Occipital lobe (tissue), 2 donors: ENCODE results near the gene MRPL20. TPM values are rescaled to one million over a fixed set of nuclear protein-coding genes. Genes with fewer than 3 reads are reported as not detected.
"Not testable (repeated sequence)": the region's sequence is repeated elsewhere in the genome, so short reads cannot be mapped to it uniquely, and the experiment has no call there.

ENCODE experiments used
- DNase-seq: peaks from one replicate; lab custom pipeline; 2025; lab: John Stamatoyannopoulos, UW
- total RNA-seq: library from RNA; depleted of rRNA; stranded (reverse); fragments of >200 nt; gene quantifications from one replicate; pipeline ENCODE4 v1.2.3, GENCODE V29; 2014

The MRPL20 gene
- total RNA-seq, 1 donor from 2014 or later: 50.4 TPM

- DNase-seq: no peak
These were observed 19.7 kb downstream of the MRPL20 start for GRCh38 chr1:1387098-1388077.

- DNase-seq: no peak
These were observed 21.2 kb downstream of the MRPL20 start for GRCh38 chr1:1385931-1386330.

GRCh38 chr1:1385339-1385738 is 21.8 kb downstream of the MRPL20 start:
- DNase-seq: not testable (repeated sequence)

DNA sequence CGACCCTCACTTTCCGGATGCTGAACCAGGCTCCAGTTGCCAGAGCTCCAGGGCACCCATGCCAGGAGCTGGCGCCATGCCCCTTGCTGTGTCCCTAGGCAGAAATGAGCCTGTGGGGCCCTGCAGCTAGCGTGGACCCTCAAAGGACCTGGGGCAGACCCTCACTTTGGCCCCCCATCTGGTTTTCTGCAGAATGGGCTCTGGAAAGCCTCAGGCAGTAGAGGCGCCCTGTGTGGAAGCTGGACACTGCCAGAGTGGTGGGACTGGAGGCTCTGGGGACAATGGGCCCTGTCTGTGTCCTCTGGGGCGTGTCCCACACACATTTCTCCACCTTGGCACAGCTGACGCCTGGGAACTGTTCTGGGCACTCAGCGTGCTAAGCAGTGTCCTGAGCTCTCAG is 25.8 kb downstream of the MRPL20 start:
- DNase-seq: no peak

DNA sequence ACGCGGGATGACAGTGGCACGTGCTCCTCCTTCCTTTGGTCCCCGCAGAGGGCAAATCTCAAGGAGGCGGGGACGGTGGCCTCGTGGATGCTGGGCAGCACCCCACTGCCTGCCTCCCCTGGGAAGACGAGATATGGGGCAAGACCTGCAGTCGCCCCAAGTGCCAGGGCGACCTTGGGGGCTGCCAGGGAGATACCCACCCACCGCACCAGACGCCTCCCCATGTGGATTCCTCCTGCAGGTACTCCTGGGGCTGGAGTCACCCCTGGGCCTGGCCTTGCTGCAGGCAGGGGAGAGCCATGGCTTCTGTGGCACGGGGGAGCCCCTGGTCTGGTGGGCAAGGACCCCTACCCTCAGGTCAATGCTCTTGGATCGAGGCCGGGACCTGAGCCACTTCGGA is 26.2 kb downstream of the MRPL20 start:
- no peak for DNase-seq

DNA sequence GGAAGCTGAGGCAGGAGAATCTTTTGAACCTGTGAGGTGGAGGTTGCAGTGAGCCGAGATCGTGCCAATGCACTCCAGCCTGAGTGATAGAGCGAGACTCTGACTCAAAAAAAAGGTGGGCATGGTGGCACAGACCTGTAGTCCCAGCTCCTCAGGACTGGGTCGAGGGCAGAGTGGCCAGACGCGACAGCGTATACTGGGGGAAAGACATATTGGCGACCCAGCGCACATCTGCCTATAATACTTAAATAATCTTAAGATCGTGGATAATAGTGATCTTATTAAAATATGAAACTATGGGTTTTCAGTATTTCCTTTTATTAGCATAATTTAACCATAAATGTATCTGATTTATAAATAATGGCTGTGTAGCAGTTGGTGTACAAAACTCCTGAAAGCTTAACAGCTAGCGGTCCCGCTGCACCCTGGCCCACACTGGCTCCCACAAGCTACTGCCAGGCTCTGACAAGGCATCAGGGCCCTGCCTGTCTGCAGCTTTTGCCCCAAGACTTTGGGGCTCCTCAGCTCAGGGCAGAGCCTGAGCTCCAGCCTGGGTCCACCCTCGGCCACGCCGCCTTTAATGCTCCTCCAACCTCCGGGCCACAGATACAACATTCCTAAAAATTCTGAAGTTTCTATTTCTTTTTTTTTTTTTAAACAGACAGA is 29.4 kb downstream of the MRPL20 start:
- no peak for DNase-seq

DNA sequence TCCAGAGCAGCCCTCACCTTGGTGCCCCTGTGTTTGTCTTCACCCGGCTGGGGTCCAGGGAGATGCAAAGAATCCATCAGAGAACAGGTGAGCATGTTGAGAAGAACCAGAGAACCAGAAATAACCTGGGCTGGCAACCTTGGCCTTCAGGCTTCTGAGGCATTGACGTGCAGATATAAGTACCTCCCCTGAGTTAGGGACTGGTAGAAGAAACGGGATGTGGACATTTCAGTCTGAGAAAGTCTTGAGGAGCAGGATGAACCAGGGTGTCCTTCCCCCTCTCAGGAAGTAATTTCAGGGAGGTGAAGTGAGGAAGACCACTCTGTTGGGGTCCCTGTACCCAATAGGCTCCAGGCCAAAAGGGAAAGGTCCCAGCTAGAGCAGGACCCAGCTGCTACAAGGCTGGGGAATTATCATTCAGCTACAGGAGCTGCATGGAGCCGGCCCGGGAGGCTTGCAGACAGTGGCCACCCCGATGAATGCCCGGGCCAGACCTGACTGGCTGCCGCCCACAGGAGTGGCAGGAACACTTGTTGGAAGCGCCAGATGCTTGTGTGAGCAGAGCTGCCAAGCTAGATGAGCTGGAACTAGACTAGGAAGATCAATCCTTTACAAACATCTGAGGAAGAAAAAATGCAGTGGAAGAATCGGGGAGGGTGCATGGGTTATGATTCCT is 30.4 kb downstream of the MRPL20 start:
- DNase-seq: no peak

DNA sequence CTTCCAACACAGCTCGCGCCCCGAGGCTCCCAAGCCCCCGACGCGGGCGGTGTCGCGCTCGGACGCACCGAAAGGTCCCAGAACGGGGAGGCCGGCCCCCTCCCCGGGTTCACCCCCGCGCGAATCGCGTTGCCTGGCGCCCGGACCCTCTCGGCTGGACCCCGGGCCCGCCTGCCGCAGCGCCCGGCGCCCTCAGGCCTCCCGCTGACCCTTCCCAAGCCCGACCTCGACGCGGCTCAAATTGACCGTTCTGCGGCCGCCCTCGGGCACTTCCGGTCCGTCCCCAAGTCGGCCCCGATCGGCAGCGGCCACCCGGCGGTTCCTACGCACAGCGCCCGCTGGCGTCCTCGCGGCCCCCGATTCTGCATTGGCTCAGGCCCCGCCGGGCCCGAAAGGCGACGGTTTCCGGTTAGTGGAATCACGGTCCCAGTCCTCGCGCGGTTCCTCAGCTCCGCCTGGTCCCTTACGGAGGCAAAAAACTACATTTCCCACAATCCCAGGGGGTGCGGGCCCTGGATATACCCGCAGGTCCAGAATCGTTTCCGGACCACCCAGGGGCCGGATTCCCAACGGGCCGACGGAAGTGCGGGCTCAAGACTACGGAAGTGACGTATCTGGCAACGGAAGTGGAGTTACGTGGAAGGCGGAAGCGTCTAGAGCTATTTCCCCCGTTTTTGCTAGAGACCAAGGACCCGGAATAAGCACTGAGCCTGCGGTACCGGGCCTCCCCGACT is 32.0 kb downstream of the MRPL20 start, which contains the start of gene AURKAIP1:
AURKAIP1 (minus strand) TSS at position 279 of the 734 bp plus-strand sequence. CDS start 451 bp downstream, outside the sequence.
- peak; percentile 97 for DNase-seq

- no peak for DNase-seq
These were observed 32.5 kb downstream of the MRPL20 start for GRCh38 chr1:1374589-1374928.

DNA sequence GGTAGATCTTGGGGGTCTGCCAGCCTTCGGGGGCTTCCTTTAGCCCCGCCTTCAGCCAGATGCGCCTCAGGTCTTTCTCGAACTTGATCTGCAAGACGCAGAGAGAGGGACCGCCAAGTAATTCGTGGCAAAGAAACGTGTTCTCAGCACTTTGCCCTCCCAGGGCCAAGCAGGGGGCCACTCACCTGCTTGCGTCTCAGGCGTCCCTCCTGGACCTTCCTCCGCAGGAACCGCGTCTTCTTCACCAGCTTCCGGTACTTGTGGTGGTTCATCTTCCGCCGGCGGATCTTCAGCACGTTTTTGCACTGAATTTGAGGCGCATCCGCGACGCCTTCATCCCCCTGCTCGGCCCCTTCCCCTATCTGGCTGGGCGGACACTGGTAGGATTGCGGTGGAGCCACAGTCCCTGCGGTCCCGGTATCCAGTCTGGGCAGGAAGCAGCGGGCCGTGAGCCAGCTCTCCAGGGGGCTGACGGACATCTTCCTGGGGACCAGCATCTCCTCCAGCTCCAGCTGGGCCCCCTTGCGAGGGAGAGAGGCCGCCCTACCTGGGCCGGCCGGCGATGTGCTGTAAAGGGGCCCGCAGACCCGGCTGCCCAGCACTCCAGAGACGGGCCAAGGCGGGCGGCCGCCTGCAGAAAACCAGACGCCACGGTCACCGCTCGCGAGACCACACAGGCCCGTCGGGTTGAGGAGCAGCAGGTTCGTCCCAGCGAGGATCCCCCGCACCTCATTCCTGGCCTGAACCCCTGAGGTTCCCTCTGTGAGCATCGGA is 33.1 kb downstream of the MRPL20 start:
- DNase-seq: no peak

DNA sequence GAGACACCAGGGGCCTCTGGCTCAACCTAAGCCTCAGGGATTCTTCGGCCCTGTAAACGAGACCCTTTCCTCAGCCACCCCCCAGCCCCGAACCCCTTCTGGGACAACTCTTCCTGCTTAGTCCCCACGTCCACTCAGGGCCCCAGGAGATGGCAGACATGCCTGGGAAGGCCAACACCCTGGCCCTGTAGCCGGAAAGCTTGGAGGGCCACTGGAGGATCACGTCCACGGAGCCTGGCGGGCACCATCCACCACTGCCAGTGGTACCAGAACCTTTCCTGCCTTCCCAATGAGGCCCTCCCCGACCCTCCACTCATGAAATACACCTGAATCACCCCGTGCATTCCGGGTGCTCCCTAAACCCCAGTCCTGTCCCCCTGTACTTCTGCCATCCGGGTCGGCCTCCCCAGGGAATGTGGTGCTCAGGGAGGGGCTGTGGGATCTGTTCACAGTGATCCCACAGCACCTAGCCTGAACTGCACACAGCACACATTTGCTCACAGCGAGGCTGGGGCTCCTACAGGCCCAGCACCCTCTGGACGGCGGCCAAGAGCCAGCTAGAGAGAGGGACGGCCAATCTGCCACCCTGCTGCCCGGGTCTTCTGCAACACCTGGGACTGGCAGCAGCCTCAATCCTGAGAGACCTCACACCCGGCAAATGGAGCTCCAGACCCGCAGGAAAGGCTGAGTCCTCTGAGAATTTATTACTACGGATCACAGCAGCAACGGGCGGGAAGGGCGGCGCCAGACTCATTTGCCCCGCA is 33.9 kb downstream of the MRPL20 start:
- no peak for DNase-seq

- DNase-seq: no peak
These were observed 35.1 kb downstream of the MRPL20 start for GRCh38 chr1:1371746-1372711.

DNA sequence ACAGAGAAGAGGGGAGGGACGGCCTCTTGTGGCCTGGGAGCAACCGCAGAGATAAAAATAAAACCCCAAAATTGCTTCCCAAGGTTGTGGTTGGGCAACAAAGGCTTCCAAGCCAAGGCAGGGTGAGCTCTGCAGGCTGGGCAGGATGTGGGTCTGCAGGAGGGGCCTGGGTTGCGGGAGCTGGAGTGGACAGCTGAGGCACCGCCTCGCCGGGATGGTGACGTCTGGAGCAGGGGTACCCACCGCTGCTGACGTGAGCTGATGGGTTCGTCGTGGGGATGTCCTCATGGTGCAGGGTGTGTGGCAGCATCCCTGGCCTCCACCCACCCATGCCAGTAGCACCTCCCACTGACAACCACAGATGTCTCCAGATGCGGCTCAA is 35.7 kb downstream of the MRPL20 start:
- no peak for DNase-seq

DNA sequence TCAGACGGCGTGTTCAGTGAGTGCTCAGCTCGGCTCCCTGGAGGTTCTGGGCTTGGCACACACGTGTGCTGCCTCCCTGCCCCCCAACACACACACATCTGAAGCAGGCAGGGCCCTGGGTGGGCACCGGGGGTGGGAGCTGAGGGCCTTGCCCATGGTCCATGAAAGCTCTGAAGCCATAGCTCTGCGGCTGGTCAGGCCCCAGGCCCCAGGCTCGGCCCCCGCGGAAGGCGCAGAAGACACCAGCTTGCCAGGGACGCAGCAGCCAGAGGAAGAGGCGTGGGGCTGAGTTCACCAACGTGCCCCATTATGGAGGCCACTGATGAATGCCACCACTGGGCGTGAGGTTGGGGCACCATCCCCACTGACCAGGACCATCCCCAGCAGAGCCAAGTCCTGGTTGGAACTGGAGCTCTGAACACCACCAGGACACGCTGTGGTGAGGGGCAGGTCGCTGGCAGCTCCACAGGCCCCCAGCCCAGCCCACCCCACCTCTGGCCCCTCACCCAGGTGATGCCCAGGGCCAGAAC is 36.3 kb downstream of the MRPL20 start:
- no peak for DNase-seq

GRCh38 chr1:1370094-1370493 is 37.0 kb downstream of the MRPL20 start:
- not testable (repeated sequence) for DNase-seq

- no peak for DNase-seq
These were observed 39.8 kb downstream of the MRPL20 start for GRCh38 chr1:1367315-1367714.

GRCh38 chr1:1366699-1367066 is 40.4 kb downstream of the MRPL20 start:
- DNase-seq: no peak
